ENCODE data around the gene SLC25A46.

The SLC25A46 gene

DNA sequence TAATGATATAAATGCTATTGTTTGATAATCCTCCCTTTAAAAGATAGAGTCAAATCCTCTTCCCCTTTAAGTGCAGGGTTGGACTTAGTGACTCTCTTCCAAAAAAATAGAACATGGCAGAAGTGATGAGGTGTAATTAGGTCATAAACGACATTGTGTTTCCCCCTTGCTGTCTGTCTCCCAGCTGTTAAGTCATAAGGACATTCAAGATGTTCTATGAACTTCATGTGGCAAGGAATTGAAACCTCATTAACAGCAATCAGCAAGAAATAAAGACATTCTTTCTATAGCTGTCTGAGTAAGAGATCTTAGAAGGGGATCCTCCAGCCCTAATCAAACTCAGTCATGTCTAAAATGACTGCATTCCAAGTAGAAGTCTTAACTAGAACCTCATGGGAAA, 3.3 kb upstream of the SLC25A46 start:
- Mint-ChIP-seq H3K4me3 (no peak overlapping the region), H3K9me3 (no peaks in the 10 kb centered on the region), H3K36me3 (ENCODE audit: low read depth) (peaks cover 3% of the 10 kb centered on the region), H3K27ac (no peak overlapping the region), H3K27me3 (ENCODE audit: low read depth) (peaks cover 17% of the 10 kb centered on the region), H3K4me1 (ENCODE audit: low read depth) (peaks cover 16% of the 10 kb centered on the region)

DNA sequence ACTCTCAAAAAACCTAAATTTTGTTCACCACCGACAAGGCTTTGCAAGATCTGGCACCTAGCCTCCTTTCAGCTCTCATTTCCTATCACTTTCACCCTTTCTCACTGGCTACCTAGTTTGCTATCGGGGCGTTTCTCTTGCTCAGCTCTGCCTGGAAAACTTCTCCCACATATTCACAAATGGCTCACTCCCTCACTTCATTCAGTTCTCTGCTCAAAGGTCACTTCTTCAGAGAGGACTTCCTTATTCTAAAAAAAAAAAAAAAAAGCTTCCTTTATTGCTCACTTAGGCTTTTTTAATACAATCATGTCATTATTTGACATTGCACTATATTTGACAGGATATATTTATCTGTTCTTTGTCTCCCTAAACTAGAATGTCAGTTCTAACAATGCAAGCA, 2.1 kb upstream of the SLC25A46 start:
- Mint-ChIP-seq H3K4me1 (ENCODE audit: low read depth) (peaks cover 19% of the 10 kb centered on the region), H3K36me3 (ENCODE audit: low read depth) (peaks cover 3% of the 10 kb centered on the region), H3K4me3 (no peak overlapping the region), H3K9me3 (no peaks in the 10 kb centered on the region), H3K27me3 (ENCODE audit: low read depth) (peaks cover 17% of the 10 kb centered on the region), H3K27ac (no peak overlapping the region)

DNA sequence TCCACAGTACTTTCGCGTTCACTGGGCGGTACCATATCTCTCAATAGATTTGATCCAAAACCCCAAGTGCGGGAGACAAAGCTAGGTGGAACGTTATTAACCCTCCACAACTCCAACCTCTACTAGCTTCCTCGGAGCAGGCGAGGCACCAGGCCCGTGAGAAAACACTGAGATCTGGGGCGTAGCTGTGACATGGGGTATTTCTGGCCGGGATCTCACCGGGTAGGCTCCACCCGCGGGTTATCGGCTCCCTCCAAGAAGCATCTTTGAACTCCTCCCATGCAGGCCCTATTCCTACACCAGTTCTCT, 350 bp upstream of the SLC25A46 start:
- Mint-ChIP-seq H3K27ac (peak overlapping the region; percentile 88), H3K9me3 (no peaks in the 10 kb centered on the region), H3K4me3 (peak overlapping the region; percentile 96)

DNA sequence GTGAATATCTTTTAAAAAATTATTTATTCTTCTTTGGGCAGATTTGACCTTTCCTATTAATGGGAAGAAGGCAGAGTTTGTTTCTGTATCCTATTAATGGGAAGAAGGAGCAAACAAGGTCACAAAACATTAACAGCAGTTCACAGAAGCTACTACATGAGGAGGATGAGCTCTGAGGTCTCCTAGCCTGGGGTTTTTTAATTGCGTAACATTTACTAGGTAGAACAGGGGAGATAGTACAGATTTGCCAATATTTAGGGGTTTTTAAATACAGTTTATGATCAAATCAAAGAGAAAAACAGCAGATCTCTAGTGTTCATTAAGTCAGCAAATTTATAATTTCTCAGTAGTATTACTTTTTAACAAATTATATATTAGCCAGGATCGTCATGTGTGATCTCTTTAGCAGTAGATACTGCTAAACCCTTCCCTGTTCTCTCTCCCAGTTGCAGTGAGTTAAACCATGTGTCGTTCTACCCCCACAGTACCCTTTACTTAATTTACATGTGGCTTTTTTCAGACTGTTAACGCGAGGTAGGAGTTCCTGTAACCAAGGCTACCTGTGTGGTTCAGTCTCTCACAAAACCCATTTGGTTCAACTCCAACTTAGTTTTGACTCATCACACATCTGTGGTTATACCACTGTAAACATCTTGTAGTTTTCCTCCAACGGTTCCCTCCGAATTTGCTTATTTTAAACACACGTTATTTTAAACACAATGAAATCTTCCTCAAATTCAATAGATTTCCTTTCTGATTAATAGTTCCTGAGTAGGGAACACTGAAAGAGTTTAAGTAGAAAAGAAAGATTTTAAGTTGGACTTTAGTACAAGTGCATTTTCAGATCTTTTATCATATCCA, 13.3 kb downstream of the SLC25A46 start:
- peak overlapping the region; percentile 87 for H3K27ac Mint-ChIP-seq
- no peaks in the 10 kb centered on the region for H3K9me3 Mint-ChIP-seq
- H3K4me1 Mint-ChIP-seq (ENCODE audit: low read depth) = peaks cover 51% of the 10 kb centered on the region
- peaks cover 41% of the 10 kb centered on the region for H3K36me3 Mint-ChIP-seq (ENCODE audit: low read depth)
- H3K4me3 Mint-ChIP-seq = peak overlapping the region; percentile 75
- H3K27me3 Mint-ChIP-seq (ENCODE audit: low read depth) = no peaks in the 10 kb centered on the region

More for the DNA sequence above, 350 bp upstream of the SLC25A46 start:
- Mint-ChIP-seq H3K4me1 (ENCODE audit: low read depth) (peaks cover 23% of the 10 kb centered on the region), H3K27me3 (ENCODE audit: low read depth) (peaks cover 17% of the 10 kb centered on the region), H3K36me3 (ENCODE audit: low read depth) (peaks cover 3% of the 10 kb centered on the region)

DNA sequence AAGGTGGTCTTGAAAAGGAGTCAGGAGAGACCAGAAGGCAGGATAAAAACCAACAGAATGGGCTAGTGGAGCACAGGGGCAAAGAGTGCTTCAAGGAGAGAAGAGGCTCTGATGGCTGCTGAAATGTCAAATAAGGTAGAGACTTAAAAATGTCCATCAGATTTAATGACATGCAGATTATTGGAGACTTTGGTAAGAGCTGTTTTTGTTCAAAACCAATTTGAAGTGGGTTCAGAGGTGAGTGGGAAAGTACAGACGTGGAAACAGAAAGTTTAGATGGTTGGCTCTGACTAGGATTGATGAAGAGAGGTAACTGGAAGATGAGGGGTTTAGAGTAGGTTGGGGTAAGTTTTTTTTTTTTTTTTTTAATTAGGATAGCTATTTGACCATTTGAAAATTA, 14.1 kb downstream of the SLC25A46 start:
- peak overlapping the region; percentile 87 for H3K27ac Mint-ChIP-seq
- peaks cover 40% of the 10 kb centered on the region for H3K36me3 Mint-ChIP-seq (ENCODE audit: low read depth)
- H3K9me3 Mint-ChIP-seq = no peaks in the 10 kb centered on the region
- no peaks in the 10 kb centered on the region for H3K27me3 Mint-ChIP-seq (ENCODE audit: low read depth)
- peak overlapping the region; percentile 75 for H3K4me3 Mint-ChIP-seq
- H3K4me1 Mint-ChIP-seq (ENCODE audit: low read depth) = peaks cover 52% of the 10 kb centered on the region

DNA sequence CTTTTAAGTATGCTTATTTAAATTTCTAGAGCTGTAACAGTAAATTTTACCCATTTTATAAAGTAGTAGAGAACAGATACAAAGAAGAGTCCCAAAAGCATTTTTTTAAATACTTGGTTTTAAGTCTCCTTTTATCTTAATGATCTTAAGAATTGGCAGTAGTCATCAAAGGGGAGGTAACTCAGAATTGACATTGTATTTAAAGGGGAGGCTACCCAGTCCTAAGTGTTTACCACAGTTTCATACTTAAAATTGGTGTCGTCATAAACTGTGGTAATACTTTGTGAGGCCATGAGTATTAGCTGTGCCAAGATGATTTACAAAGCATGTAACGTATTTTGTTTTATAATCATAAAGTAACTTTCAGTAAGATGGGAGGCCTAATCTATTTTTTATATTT, 14.8 kb downstream of the SLC25A46 start:
- Mint-ChIP-seq H3K4me3 (no peak overlapping the region), H3K36me3 (ENCODE audit: low read depth) (peaks cover 40% of the 10 kb centered on the region), H3K9me3 (no peaks in the 10 kb centered on the region), H3K4me1 (ENCODE audit: low read depth) (peaks cover 54% of the 10 kb centered on the region), H3K27ac (peak overlapping the region; percentile 87), H3K27me3 (ENCODE audit: low read depth) (no peaks in the 10 kb centered on the region)

DNA sequence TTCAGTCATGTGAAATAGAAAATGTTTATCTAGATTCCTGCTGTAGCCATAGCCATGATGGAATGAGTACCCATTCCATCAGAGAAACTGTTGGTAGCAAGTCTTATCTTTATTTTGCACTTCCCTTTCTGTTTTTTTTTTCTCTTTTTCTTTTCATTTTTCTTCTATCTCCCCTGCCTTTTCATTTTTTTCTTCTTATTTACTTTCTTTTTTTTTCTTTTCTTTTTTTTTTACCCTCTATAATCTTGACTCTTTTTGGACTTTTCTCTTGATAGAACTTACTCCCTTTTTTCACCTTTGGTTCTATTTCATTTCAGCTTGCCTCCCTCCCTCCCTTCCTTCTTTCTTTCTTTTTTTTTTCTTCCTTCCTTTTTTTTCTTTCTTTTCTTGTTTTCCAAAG, 15.4 kb downstream of the SLC25A46 start:
- Mint-ChIP-seq H3K4me3 (peak overlapping the region; percentile 78), H3K27me3 (ENCODE audit: low read depth) (no peaks in the 10 kb centered on the region), H3K36me3 (ENCODE audit: low read depth) (peaks cover 34% of the 10 kb centered on the region), H3K9me3 (no peaks in the 10 kb centered on the region), H3K4me1 (ENCODE audit: low read depth) (peaks cover 51% of the 10 kb centered on the region), H3K27ac (peak overlapping the region; percentile 84)

DNA sequence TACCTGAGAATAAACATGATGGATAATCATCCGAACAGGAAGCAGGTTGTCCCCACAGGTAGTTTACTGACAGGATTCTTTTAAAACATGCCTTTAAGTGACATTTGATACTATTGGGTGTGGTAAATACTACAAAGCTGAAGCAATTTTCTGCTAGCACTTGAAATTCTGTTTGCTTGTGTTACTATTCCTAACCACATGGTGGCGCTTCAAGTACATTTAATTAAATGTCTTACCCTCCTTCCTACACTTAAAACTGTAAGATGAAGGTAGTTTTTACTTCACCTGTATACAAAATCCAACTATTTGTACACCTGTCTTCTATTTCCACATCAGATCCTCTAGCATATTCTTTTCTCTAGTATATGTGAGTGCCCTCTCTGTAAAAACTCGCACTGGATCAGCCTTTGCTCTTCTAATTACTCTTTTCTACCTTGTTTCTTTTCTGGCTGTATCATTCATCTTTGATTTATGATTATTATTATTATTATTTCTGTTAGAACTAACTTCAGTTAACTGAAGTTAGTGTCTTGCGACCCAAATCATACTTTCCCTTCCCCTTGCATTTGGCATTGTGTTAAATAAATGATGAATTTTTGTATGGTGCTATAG, 18.4 kb downstream of the SLC25A46 start:
- H3K9me3 Mint-ChIP-seq = no peaks in the 10 kb centered on the region
- peak overlapping the region; percentile 8 for H3K27ac Mint-ChIP-seq
- peaks cover 31% of the 10 kb centered on the region for H3K4me1 Mint-ChIP-seq (ENCODE audit: low read depth)
- peaks cover 26% of the 10 kb centered on the region for H3K36me3 Mint-ChIP-seq (ENCODE audit: low read depth)
- no peaks in the 10 kb centered on the region for H3K27me3 Mint-ChIP-seq (ENCODE audit: low read depth)
- H3K4me3 Mint-ChIP-seq = no peak overlapping the region

DNA sequence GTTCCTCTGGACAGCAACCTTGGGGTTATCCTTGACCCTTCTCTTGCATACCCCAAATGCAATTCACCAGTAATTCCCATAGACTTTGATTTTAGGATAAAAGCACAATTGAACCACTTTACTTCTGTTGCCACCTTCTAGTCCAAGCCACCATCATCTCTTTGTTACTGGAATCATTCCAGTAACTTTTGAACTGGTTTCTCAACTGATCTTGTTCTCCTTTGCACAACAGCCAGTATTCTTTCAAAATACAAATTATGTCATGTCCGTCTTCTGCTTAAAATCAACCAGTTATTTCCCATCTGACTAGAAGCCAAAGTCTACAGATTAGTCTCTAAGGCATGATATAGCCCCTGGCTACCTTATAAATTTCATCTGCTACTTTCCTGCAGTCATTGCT, 21.4 kb downstream of the SLC25A46 start:
- Mint-ChIP-seq H3K36me3 (ENCODE audit: low read depth) (peaks cover 13% of the 10 kb centered on the region), H3K4me1 (ENCODE audit: low read depth) (peaks cover 5% of the 10 kb centered on the region), H3K27me3 (ENCODE audit: low read depth) (no peaks in the 10 kb centered on the region), H3K9me3 (no peaks in the 10 kb centered on the region), H3K27ac (no peak overlapping the region), H3K4me3 (no peak overlapping the region)

DNA sequence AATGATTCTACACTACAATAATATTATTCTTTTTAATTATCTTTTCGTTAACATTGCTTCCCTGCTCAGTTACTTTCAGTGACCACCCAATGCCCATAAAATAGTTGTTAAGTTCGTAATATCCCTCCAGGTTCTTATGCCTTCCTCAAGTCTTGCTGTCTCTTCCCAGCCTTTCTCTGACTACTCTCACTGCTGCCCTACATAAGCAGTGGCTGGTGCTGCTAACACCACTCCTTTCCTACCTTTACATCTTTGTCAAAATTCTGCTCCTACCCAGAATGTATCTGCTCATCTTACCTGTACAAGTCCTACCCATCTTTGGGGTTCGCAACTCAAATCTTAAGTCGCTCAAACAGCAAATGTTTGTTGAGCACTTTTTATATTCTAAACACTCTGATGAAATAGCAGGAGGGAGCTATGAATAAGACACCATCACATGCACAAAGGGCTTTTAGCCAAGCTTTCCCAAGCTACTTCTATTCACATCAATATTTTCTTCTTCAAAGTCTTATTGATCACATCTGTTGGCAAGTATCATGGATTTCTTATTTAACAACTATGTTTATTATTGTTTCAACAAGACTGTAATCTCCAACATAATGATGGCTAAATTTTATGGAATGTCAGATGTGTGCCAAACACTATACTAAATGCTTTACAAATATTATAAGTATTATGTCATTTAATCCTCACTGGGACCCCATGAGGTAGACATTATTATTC, 29.5 kb downstream of the SLC25A46 start:
- no peaks in the 10 kb centered on the region for H3K36me3 Mint-ChIP-seq (ENCODE audit: low read depth)
- no peaks in the 10 kb centered on the region for H3K9me3 Mint-ChIP-seq
- H3K4me1 Mint-ChIP-seq (ENCODE audit: low read depth) = no peaks in the 10 kb centered on the region
- H3K27me3 Mint-ChIP-seq (ENCODE audit: low read depth) = peaks cover 28% of the 10 kb centered on the region
- H3K4me3 Mint-ChIP-seq = no peak overlapping the region
- no peak overlapping the region for H3K27ac Mint-ChIP-seq

DNA sequence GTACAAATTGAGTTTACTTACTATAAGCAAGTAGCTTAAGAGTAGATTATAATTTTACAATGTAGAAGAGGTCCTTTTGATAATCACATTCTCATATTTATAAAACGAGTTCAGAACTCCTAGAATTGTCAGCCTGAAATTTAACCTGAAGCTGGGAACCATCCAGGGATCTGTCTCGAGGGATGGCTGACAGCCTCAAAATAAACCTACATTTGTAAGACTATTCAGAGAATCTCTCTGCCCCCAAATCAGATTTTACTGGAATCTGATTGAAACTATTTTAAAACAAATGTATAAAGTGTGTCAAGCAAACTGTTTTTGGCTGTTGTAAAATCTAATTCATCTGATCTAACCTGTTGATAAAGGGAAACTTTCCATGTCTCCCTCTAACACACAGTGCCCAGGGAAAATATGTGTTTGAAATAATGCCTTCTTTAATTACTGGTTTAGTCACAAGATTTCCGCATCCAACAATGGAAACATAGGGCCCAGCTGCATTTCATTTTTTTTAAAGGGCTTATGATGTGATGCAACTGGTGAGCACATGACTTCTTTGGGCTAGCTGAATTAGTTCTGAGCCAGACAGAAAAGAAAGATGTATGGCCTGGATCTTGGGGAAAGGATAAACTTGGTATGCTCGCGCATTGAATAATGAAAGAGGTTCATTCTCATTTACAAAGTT, 30.3 kb downstream of the SLC25A46 start:
- Mint-ChIP-seq H3K9me3 (no peaks in the 10 kb centered on the region), H3K27me3 (ENCODE audit: low read depth) (peaks cover 28% of the 10 kb centered on the region), H3K27ac (no peak overlapping the region), H3K4me1 (ENCODE audit: low read depth) (no peaks in the 10 kb centered on the region), H3K36me3 (ENCODE audit: low read depth) (no peaks in the 10 kb centered on the region), H3K4me3 (no peak overlapping the region)

DNA sequence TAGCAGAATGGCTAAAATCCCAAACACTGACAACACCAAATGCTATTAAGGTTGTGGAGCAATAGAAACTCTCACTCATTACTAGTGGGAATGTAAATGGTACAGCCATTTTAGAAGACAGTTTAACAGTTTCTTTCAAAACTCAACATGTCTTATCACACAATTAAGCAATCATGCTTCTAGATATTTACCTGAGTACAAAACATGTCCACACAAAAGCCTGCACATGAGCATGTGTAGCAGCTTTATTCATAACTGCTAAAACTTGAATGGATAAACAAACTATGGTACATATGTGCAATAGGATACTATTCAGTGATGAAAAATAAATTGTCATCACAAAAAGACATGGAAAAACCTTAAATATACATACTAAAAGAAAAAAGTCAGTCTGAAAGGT, 31.5 kb downstream of the SLC25A46 start:
- H3K4me3 Mint-ChIP-seq = no peak overlapping the region
- no peaks in the 10 kb centered on the region for H3K9me3 Mint-ChIP-seq
- no peak overlapping the region for H3K27ac Mint-ChIP-seq
- no peaks in the 10 kb centered on the region for H3K36me3 Mint-ChIP-seq (ENCODE audit: low read depth)
- peaks cover 28% of the 10 kb centered on the region for H3K27me3 Mint-ChIP-seq (ENCODE audit: low read depth)
- H3K4me1 Mint-ChIP-seq (ENCODE audit: low read depth) = no peaks in the 10 kb centered on the region

DNA sequence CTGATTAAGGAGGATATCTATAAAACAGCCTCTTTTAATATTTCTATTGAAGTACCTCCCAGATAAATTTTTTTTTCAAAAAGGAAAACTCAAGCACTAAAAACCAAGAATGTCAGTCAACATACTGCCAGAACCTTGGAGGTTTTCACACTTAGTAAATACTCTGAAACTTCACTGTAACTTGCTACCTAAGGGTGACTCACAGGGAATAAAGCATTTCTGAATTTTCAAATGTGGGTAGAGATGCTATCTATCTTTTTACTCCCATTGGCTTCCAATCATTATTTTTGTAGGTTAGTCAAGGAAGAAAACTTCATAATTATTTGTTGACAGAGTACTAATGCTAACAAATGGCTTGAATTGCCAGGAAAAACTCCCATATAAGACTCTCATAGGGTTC, 46.1 kb downstream of the SLC25A46 start:
- Mint-ChIP-seq H3K27me3 (ENCODE audit: low read depth) (no peaks in the 10 kb centered on the region), H3K9me3 (peaks cover 12% of the 10 kb centered on the region), H3K4me1 (ENCODE audit: low read depth) (no peaks in the 10 kb centered on the region), H3K36me3 (ENCODE audit: low read depth) (no peaks in the 10 kb centered on the region), H3K4me3 (no peak overlapping the region), H3K27ac (no peak overlapping the region)

DNA sequence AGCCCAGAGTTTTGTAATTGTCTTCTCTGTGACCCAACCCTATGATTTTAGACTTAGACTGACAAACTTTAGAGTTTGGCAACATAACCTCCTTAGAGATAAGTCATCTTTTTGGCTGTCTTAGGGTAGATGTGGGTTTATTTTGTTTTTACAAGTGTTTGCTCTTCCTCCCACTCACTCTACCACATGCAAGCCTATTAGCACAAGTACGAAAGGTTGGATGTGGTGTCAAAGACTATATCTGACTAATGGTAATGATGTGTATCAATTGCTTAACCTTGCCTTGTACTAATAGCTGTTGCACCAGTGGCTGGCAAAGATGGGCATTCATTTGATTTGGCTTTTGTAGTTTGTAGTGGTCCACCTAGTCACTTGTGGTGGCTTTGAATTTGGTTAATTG, 46.5 kb downstream of the SLC25A46 start:
- Mint-ChIP-seq H3K27me3 (ENCODE audit: low read depth) (no peaks in the 10 kb centered on the region), H3K4me1 (ENCODE audit: low read depth) (no peaks in the 10 kb centered on the region), H3K36me3 (ENCODE audit: low read depth) (no peaks in the 10 kb centered on the region), H3K9me3 (peaks cover 16% of the 10 kb centered on the region), H3K27ac (no peak overlapping the region), H3K4me3 (no peak overlapping the region)

All from T-helper 1 cell treated with Interleukin-12 subunit alpha and Interleukin-12 subunit beta and Interleukin-4 antibody, amounts not matched to agents 30 μg/mL and 1 μg/mL, for 36 hours (primary cell).